Hepatocyte (in vitro differentiated cells): ENCODE results near the gene C1QTNF9B.

Experiments
- CTCF ChIP-seq: fragments of 200-600 bp; sonication (generic); IDR thresholded peaks from 2 replicates; pipeline ENCODE4 v1.5.1; 2016; ENCODE audit warnings: antibody characterized with exemption, mild to moderate bottlenecking; ENCODE audit not compliant: poor library complexity
- EZH2 ChIP-seq: fragments of 200-600 bp; sonication (generic); IDR thresholded peaks from 2 replicates; pipeline ENCODE4 v1.6.1; 2016; ENCODE audit warnings: antibody characterized with exemption, mild to moderate bottlenecking, borderline replicate concordance
- EZH2phosphoT487 ChIP-seq: fragments of 200-600 bp; sonication (generic); IDR thresholded peaks from one replicate; pipeline ENCODE4 v1.6.1; 2018; ENCODE audit warnings: antibody characterized with exemption, mild to moderate bottlenecking, low read depth, moderate library complexity; ENCODE audit not compliant: unreplicated experiment, severe bottlenecking

- TF ChIP-seq CTCF (no peak), EZH2 (no peak), EZH2phosphoT487 (no peak)
Observed at GRCh38 chr13:23865026-23865425, 32.3 kb downstream of the C1QTNF9B start.
